ENCODE measurements around the gene SDHB.

The SDHB gene

GRCh38 chr1:16986113-16986512, 67.7 kb downstream of the SDHB start:
- DNase-seq (ENCODE audit: low read depth): no peak

- no peak for DNase-seq (ENCODE audit: low read depth)
Observed at GRCh38 chr1:16984717-16985116, 69.1 kb downstream of the SDHB start.

- no peak for DNase-seq (ENCODE audit: low read depth)
Observed at GRCh38 chr1:16983649-16984048, 70.2 kb downstream of the SDHB start.

- DNase-seq (ENCODE audit: low read depth): no peak
Observed at GRCh38 chr1:16982902-16983301, 70.9 kb downstream of the SDHB start.

- DNase-seq (ENCODE audit: low read depth): no peak
Observed at GRCh38 chr1:16981269-16981849, 72.5 kb downstream of the SDHB start.

GRCh38 chr1:16980473-16981268, 73.2 kb downstream of the SDHB start, which contains the start of gene MFAP2:
TSS of gene MFAP2 (minus strand) at chr1:16980620. CDS start at chr1:16978273, 2,347 bp downstream.
- DNase-seq (ENCODE audit: low read depth): no peak

- DNase-seq (ENCODE audit: low read depth): no peak
Observed at GRCh38 chr1:16979475-16980327, 74.1 kb downstream of the SDHB start.

GRCh38 chr1:16978567-16979474, 75.0 kb downstream of the SDHB start:
- no peak for DNase-seq (ENCODE audit: low read depth)

- no peak for DNase-seq (ENCODE audit: low read depth)
Observed at GRCh38 chr1:16978139-16978538, 75.7 kb downstream of the SDHB start.

- DNase-seq (ENCODE audit: low read depth): no peak
Observed at GRCh38 chr1:16977377-16977776, 76.5 kb downstream of the SDHB start.

GRCh38 chr1:16976966-16977365, 76.9 kb downstream of the SDHB start:
- no peak for DNase-seq (ENCODE audit: low read depth)

- DNase-seq (ENCODE audit: low read depth): no peak
Observed at GRCh38 chr1:16975838-16976237, 78.0 kb downstream of the SDHB start.

- no peak for DNase-seq (ENCODE audit: low read depth)
Observed at GRCh38 chr1:16975211-16975610, 78.6 kb downstream of the SDHB start.

- DNase-seq (ENCODE audit: low read depth): no peak
Observed at GRCh38 chr1:16973215-16973614, 80.6 kb downstream of the SDHB start.

- DNase-seq (ENCODE audit: low read depth): no peak
Observed at GRCh38 chr1:16972189-16972895, 81.5 kb downstream of the SDHB start.

- no peak for DNase-seq (ENCODE audit: low read depth)
Observed at GRCh38 chr1:16971341-16972188, 82.3 kb downstream of the SDHB start.

GRCh38 chr1:16970132-16970910, 83.5 kb downstream of the SDHB start:
- DNase-seq (ENCODE audit: low read depth): no peak

- DNase-seq (ENCODE audit: low read depth): no peak
Observed at GRCh38 chr1:16969651-16970050, 84.2 kb downstream of the SDHB start.

- DNase-seq (ENCODE audit: low read depth): no peak
Observed at GRCh38 chr1:16969057-16969611, 84.7 kb downstream of the SDHB start.

Data from activated T-cell treated with anti-CD3 and anti-CD28 coated beads for 1 hour (primary cell).